Panc1 (cell line): ENCODE measurements around the gene CDK4. TPM values are rescaled to one million over a fixed set of nuclear protein-coding genes. Genes with fewer than 3 reads are reported as not detected.
A peak's percentile ranks its signal among the peaks of the same experiment; 100 is the strongest.

Source experiments
- ATAC-seq: fragments of 200-7000 bp; cut with Tn5 transposase; 2 replicates; pipeline ENCODE4 v1.9.1; 2020; ENCODE audit warnings: mild to moderate bottlenecking, moderate library complexity
- BruUV-seq: library from RNA; stranded (reverse); fragments of 400-500 nt; replicated peaks from 2 replicates; lab custom pipeline; 2021; lab: Mats Ljungman, UMichigan
- CTCF ChIA-PET: fragments of 300-600 bp; sonication (Branson Sonifier 250); formaldehyde crosslinking; loops from one replicate; lab custom pipeline; 2022; ENCODE audit warnings: antibody characterized with exemption; lab: Charles Lee
- POLR2A ChIA-PET: fragments of 300-600 bp; sonication (Branson Sonifier 250); formaldehyde crosslinking; loops from one replicate; lab custom pipeline; 2022; ENCODE audit warnings: antibody characterized with exemption; lab: Charles Lee
- DNase-seq: peaks from one replicate; pipeline ENCODE4 v3.0.0-alpha.2; 2010; ENCODE audit warnings: low read depth, low spot score
- H3K27ac ChIP-seq: 2 replicates; pipeline ENCODE4 v1.5.1; 2011; ENCODE audit warnings: mild to moderate bottlenecking, low read length, inconsistent platforms
- H3K27me3 ChIP-seq: fragments of 200-500 bp; sonication (Bioruptor generic); 2 replicates; pipeline ENCODE4 v1.6.0; 2014; ENCODE audit warnings: low read length, inconsistent platforms; ENCODE audit not compliant: control insufficient read depth, insufficient read depth
- H3K36me3 ChIP-seq: fragments of 200-500 bp; sonication (Bioruptor generic); 2 replicates; pipeline ENCODE4 v1.5.1; 2014; ENCODE audit warnings: inconsistent platforms, mild to moderate bottlenecking, low read length, moderate library complexity; ENCODE audit not compliant: control insufficient read depth, insufficient read depth
- H3K4me1 ChIP-seq: 2 replicates; pipeline ENCODE4 v1.5.1; 2011; ENCODE audit warnings: inconsistent platforms, mild to moderate bottlenecking, low read length, moderate library complexity; ENCODE audit not compliant: control insufficient read depth, insufficient read depth
- H3K4me3 ChIP-seq, 2 experiments: 2 replicates each; pipeline ENCODE4 v1.5.1; 2011 to 2012; ENCODE audit warnings: low read depth in 2 of 2, low read length in 2 of 2, mild to moderate bottlenecking in 2 of 2, inconsistent platforms in 1 of 2, moderate library complexity in 1 of 2
- H3K9me3 ChIP-seq: fragments of 200-500 bp; sonication (Bioruptor generic); 2 replicates; pipeline ENCODE4 v1.5.1; 2014; ENCODE audit warnings: low read depth, mild to moderate bottlenecking, inconsistent platforms, low read length, moderate library complexity; ENCODE audit not compliant: control insufficient read depth, insufficient read depth
- POLR2AphosphoS5 ChIP-seq: IDR thresholded peaks from 2 replicates; pipeline ENCODE4 v1.6.1; 2012; ENCODE audit warnings: mild to moderate bottlenecking, low read depth, low read length, moderate library complexity
- REST ChIP-seq, 2 experiments: IDR thresholded peaks; 2 replicates each; pipeline ENCODE4 v1.6.1; 2011 to 2012; ENCODE audit warnings: low read depth in 2 of 2, control low read depth in 1 of 2, low read length in 1 of 2, mild to moderate bottlenecking in 1 of 2, moderate library complexity in 1 of 2; ENCODE audit not compliant: insufficient read depth in 1 of 2
- SIN3A ChIP-seq: IDR thresholded peaks from 2 replicates; pipeline ENCODE4 v1.6.1; 2012; ENCODE audit warnings: low read depth, mild to moderate bottlenecking, low read length, moderate library complexity, borderline replicate concordance; ENCODE audit not compliant: insufficient read depth
- TCF7L2 ChIP-seq: IDR thresholded peaks from 2 replicates; pipeline ENCODE4 v1.6.1; 2011; ENCODE audit warnings: mild to moderate bottlenecking, low read depth, low read length, inconsistent platforms
- in situ Hi-C: cut with HindIII; loops from 2 replicates; pipeline ENCODE4 v1.10.0; 2016; ENCODE audit warnings: low sequenced_read_pairs, low pct_unique_long_range_greater_than_20kb
- intact Hi-C: fragments of 100-400 bp; cut with micrococcal nuclease; formaldehyde crosslinking; loops from one replicate; pipeline ENCODE4 v1.10.0; 2022; ENCODE audit not compliant: unreplicated experiment
- total RNA-seq: library from RNA; stranded (reverse); gene quantifications from one replicate; pipeline ENCODE4 v1.2.1, GENCODE V29; 2021; ENCODE audit not compliant: unreplicated experiment
- TF ChIP-seq, protein P1 (sequence below): fragments of 450-650 bp; IDR thresholded peaks from 2 replicates; pipeline ENCODE4 v1.5.1; 2017; ENCODE audit warnings: mild to moderate bottlenecking

CDK4 gene
- total RNA-seq, 1 experiment from 2014 or later = 201 TPM

- peak within 1 kb of the TSS; percentile 81 to 94 for H3K4me3 ChIP-seq
- CTCF ChIA-PET = no interaction called here
- in situ Hi-C loops (no loop called here), intact Hi-C loops (no loop called here)
- no peaks in the 10 kb centered on the region for H3K9me3 ChIP-seq
- peaks cover 2% of the 10 kb centered on the region; the same call in 1 of the 2 replicates for H3K36me3 ChIP-seq
- BruUV-seq = no TSS peak
- ATAC-seq (peak; percentile 77), DNase-seq (no peak)
- peak within 1 kb of the TSS; percentile 96 for H3K27ac ChIP-seq
- no peak for TF ChIP-seq SIN3A
- TF ChIP-seq, protein P1, sequence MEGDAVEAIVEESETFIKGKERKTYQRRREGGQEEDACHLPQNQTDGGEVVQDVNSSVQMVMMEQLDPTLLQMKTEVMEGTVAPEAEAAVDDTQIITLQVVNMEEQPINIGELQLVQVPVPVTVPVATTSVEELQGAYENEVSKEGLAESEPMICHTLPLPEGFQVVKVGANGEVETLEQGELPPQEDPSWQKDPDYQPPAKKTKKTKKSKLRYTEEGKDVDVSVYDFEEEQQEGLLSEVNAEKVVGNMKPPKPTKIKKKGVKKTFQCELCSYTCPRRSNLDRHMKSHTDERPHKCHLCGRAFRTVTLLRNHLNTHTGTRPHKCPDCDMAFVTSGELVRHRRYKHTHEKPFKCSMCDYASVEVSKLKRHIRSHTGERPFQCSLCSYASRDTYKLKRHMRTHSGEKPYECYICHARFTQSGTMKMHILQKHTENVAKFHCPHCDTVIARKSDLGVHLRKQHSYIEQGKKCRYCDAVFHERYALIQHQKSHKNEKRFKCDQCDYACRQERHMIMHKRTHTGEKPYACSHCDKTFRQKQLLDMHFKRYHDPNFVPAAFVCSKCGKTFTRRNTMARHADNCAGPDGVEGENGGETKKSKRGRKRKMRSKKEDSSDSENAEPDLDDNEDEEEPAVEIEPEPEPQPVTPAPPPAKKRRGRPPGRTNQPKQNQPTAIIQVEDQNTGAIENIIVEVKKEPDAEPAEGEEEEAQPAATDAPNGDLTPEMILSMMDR = no peak
- TF ChIP-seq TCF7L2 = no peak
- no peak for TF ChIP-seq POLR2AphosphoS5
- TF ChIP-seq REST (IDR thresholded peaks at IDR 0.05; ENCODE audit: insufficient read depth in 1 of 2, low read depth in 2 of 2, low read length in 1 of 2) = no peak
- H3K27me3 ChIP-seq = no peaks in the 10 kb centered on the region
- POLR2A ChIA-PET = interaction anchor here (0.6 kb wide), 1 partner anchor 132 kb away, joined by 9 read pairs; no protein-coding TSS in a partner anchor
- peaks cover 6% of the 10 kb centered on the region for H3K4me1 ChIP-seq
Measured at GRCh38 chr12:57772429-57773322, 20.6 kb upstream of the CDK4 start, which contains the start of gene EEF1AKMT3. Gene EEF1AKMT3 (plus strand): TSS chr12:57772614. CDS start chr12:57772725, 111 bp downstream.

- Histone ChIP-seq H3K27me3 (no peaks in the 10 kb centered on the region), H3K4me1 (peaks cover 13% of the 10 kb centered on the region), H3K27ac (peak within 1 kb of the TSS; percentile 96), H3K9me3 (no peaks in the 10 kb centered on the region), H3K4me3 (peak within 1 kb of the TSS; percentile 81 to 94), H3K36me3 (peaks cover 2% of the 10 kb centered on the region; the same call in 1 of the 2 replicates)
- ATAC-seq (peak; percentile 92), DNase-seq (peak; percentile 94)
- intact Hi-C loops (no loop called here), in situ Hi-C loops (no loop called here)
- POLR2A ChIA-PET = interaction anchor here (0.6 kb wide), 1 partner anchor 133 kb away, joined by 9 read pairs; no protein-coding TSS in a partner anchor
- CTCF ChIA-PET = no interaction called here
- TF ChIP-seq TCF7L2 (no peak), POLR2AphosphoS5 (peak; percentile 98), SIN3A (peak; percentile 75; the same call in 1 of the 2 replicates), REST (IDR thresholded peaks at IDR 0.05; ENCODE audit: insufficient read depth in 1 of 2, low read depth in 2 of 2, low read length in 1 of 2) (no peak)
- TF ChIP-seq, protein P1 = no peak
- BruUV-seq = no TSS peak
Measured at GRCh38 chr12:57771873-57772428, 19.8 kb upstream of the CDK4 start, which contains the start of gene METTL1. Gene METTL1 (minus strand): TSS chr12:57772105. CDS start chr12:57772083, 22 bp downstream.
